DMS 273 (cell line): ENCODE results near the gene SHANK3.
A peak's percentile ranks its signal among the peaks of the same experiment; 100 is the strongest.

ENCODE experiments used
- DNase-seq: peaks from one replicate; lab custom pipeline; 2025; ENCODE audit not compliant: unreplicated experiment; lab: John Stamatoyannopoulos, UW

The SHANK3 gene

GRCh38 chr22:50711446-50712340 is 39.1 kb downstream of the SHANK3 start:
- DNase-seq = no peak

DNA sequence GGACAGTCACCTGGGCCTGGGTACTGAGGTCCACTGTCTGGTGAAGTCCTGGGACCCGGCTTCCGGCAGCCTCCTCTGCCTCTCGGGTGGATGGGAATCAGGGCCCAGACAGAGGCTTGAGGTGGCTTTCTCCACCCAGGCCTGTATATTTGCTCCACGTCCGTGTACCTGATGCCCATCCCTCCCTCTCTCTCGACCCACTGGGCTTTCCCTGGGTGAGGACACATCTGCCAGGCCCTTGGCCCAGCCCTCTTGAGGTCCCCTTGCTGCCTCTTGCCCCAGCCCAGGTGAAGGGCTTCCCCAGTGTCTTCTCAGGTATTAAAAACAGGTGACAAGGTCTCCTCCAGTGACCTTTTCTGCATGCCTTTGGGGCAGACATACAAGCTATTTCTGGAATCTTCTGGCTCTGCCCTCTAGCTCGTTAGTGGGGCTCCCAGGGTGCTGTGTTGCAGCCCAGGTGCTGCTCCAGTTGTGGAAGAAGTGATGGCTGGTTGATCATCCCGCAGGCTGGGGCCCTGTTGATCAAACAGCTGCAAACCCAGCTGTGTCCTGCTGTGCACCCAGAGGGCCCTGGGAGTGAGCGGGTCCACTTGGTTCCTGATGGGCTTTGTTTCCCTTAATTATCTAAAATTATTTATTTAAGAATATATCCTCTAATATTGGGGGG is 39.9 kb downstream of the SHANK3 start:
- no peak for DNase-seq

DNA sequence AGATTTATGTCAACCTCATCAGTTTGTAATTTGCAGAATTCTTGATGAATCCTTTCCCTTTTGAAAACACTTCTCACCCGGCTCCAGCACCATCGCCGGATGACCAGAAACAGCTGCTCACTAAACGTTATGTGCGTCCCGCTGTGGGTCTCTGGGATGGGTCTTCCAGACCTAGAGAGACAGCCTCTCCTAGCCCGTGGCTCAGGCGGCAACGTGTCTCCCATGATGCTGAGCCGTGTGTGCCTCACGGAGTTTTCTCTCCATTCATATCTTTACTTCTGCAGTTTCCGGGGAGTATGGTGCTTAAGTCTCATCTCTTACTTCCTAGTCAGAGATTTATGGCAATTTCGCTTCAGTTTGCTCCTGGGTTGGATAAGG is 40.4 kb downstream of the SHANK3 start:
- no peak for DNase-seq

DNA sequence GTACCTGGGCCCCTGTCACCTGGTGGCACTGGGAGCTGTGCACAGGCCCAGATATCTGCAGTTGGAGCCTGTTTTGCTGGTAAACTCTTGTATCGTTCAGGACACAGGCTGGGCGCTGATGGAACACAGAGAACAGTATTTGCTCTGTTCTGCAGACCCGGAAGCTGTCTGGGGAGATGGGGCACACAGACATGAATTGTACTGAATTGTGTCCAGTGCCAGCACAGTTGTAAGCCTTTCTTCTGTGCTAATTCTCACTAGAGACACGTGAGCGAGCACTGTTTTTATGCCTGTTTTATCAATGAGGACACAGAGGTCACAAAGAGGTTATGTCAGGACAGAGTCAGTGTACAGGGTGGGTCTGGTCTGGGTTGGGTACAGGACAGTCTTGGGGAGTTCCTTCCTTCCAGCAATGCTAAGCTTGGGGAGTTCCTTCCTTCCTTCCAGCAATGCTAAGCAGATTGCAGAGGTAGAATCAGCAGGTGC is 41.0 kb downstream of the SHANK3 start:
- DNase-seq = no peak

GRCh38 chr22:50714150-50714549 is 41.5 kb downstream of the SHANK3 start:
- no peak for DNase-seq

DNA sequence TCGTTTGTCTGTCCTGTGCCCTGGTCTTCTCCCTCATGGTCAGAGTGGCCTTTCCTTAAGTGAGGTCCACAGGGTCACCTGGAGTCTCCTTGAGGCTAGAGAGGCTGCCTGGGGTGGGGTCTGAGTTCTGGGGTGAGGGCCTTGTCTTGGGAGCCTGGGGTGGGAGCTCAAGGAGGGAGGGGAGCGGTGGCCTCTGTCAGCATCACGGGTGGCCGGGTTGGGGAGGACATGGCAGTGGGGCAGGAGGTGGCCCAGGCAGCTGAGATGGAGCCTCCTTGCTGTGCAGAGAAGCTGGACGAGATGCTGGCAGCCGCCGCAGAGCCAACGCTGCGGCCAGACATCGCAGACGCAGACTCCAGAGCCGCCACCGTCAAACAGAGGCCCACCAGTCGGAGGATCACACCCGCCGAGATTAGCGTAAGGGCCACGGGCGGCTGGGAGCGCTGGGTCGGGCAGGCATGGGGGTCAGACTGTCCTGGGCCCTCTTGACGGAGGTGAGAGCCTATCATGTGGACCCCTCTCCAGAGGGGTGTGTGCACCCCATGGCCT is 42.1 kb downstream of the SHANK3 start:
- DNase-seq = no peak

- no peak for DNase-seq
Observed at GRCh38 chr22:50715250-50715649, 42.6 kb downstream of the SHANK3 start.

DNA sequence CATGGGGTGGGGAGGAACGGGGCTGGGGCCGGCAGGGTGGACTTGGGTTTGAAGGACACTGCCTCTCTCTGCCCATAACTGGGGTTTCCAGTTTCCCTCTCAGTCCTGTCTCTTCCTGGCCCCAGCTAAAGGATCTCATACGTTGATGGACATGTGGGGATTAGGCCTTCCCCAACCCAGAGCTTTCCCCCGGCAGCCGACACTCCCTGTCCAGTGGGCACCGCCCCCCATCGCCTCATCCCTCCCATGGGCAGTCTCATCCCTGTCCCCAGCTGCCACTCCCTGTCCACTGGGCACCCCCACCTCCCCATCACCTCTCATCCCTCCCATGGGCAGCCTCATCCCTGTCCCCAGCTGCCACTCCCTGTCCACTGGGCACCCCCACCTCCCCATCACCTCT is 43.2 kb downstream of the SHANK3 start:
- DNase-seq = no peak

GRCh38 chr22:50716290-50717024 is 43.8 kb downstream of the SHANK3 start:
- DNase-seq = no peak

- peak; percentile 42 for DNase-seq
Observed at GRCh38 chr22:50717709-50718351, 45.2 kb downstream of the SHANK3 start.

GRCh38 chr22:50718352-50718709 is 45.7 kb downstream of the SHANK3 start:
- DNase-seq = no peak

DNA sequence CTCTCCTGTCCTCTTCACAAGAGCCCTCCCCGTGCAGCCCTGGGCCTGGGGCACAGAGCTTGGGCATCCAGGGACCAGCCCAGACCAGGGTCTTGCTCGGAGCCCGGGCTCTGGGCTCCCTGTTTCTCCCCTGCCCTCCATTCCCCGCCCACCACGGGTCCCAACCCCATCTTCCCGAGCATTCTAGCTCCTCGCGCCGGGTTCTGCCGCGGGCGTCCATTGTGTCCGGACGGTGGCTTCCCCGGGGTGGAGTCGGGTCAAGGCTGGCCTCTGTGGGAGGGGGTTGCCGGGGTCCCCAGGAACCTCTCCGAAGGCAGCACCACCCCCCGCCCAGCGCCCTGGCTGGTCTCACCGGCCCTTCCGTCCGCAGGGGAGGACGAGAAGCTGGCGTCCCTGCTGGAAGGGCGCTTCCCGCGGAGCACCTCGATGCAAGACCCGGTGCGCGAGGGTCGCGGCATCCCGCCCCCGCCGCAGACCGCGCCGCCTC is 47.2 kb downstream of the SHANK3 start:
- DNase-seq = no peak

- DNase-seq = no peak
Observed at GRCh38 chr22:50720301-50721256, 48.0 kb downstream of the SHANK3 start.

GRCh38 chr22:50721257-50721844 is 48.7 kb downstream of the SHANK3 start:
- DNase-seq = no peak

DNA sequence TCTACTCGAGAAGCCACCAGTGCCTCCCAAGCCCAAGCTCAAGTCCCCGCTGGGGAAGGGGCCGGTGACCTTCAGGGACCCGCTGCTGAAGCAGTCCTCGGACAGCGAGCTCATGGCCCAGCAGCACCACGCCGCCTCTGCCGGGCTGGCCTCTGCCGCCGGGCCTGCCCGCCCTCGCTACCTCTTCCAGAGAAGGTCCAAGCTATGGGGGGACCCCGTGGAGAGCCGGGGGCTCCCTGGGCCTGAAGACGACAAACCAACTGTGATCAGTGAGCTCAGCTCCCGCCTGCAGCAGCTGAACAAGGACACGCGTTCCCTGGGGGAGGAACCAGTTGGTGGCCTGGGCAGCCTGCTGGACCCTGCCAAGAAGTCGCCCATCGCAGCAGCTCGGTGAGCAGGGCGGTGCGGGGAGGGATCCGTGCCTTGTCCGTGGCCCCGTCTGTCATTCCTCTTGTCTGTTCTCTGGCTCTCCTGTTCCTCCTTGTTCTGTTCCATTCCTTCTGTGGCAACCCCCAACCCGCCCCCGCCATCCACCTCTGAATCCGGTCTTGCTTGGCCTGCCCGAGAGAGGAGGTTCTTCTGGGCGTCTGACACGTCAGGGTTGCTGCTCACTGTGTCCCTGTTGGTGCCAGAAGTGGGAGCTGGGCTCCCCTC is 49.6 kb downstream of the SHANK3 start:
- no peak for DNase-seq
